ENCODE results near the gene ART4. TPM values are rescaled to one million over a fixed set of nuclear protein-coding genes. Genes with fewer than 3 reads are reported as not detected.

The ART4 gene
- total RNA-seq, 1 donor from 2014 or later: not detected

GRCh38 chr12:14850929-14851663 is 7.8 kb upstream of the ART4 start:
- no peaks in the 10 kb centered on the region for H3K36me3 ChIP-seq (ENCODE audit: control insufficient read depth, insufficient read depth, low read length)
- no peaks in the 10 kb centered on the region for H3K27me3 ChIP-seq (ENCODE audit: control insufficient read depth, insufficient read depth, low read length)
- no peak for DNase-seq (ENCODE audit: low read depth)
- no peak overlapping the region for H3K4me3 ChIP-seq (ENCODE audit: low read depth, low read length)
- no peak for TF ChIP-seq CTCF (IDR thresholded peaks at IDR 0.05; ENCODE audit: insufficient read depth, low read length, poor library complexity, severe bottlenecking)

- H3K36me3 ChIP-seq (ENCODE audit: control insufficient read depth, insufficient read depth, low read length): no peaks in the 10 kb centered on the region
- H3K27me3 ChIP-seq (ENCODE audit: control insufficient read depth, insufficient read depth, low read length): no peaks in the 10 kb centered on the region
- TF ChIP-seq CTCF (IDR thresholded peaks at IDR 0.05; ENCODE audit: insufficient read depth, low read length, poor library complexity, severe bottlenecking): no peak
- DNase-seq (ENCODE audit: low read depth): peak; percentile 19
- no peak overlapping the region for H3K4me3 ChIP-seq (ENCODE audit: low read depth, low read length)
These were observed 6.3 kb upstream of the ART4 start for GRCh38 chr12:14849661-14850060.

- DNase-seq (ENCODE audit: low read depth): no peak
- Histone ChIP-seq H3K4me3 (ENCODE audit: low read depth, low read length) (no peak overlapping the region), H3K36me3 (ENCODE audit: control insufficient read depth, insufficient read depth, low read length) (no peaks in the 10 kb centered on the region), H3K27me3 (ENCODE audit: control insufficient read depth, insufficient read depth, low read length) (no peaks in the 10 kb centered on the region)
- no peak for TF ChIP-seq CTCF (IDR thresholded peaks at IDR 0.05; ENCODE audit: insufficient read depth, low read length, poor library complexity, severe bottlenecking)
These were observed 3.7 kb upstream of the ART4 start for GRCh38 chr12:14846876-14847580.

- no peak for TF ChIP-seq CTCF (IDR thresholded peaks at IDR 0.05; ENCODE audit: insufficient read depth, low read length, poor library complexity, severe bottlenecking)
- DNase-seq (ENCODE audit: low read depth): no peak
- H3K27me3 ChIP-seq (ENCODE audit: control insufficient read depth, insufficient read depth, low read length): no peaks in the 10 kb centered on the region
- no peak overlapping the region for H3K4me3 ChIP-seq (ENCODE audit: low read depth, low read length)
- no peaks in the 10 kb centered on the region for H3K36me3 ChIP-seq (ENCODE audit: control insufficient read depth, insufficient read depth, low read length)
These were observed 2.8 kb upstream of the ART4 start for GRCh38 chr12:14846042-14846587.

- Histone ChIP-seq H3K27me3 (ENCODE audit: control insufficient read depth, insufficient read depth, low read length) (no peaks in the 10 kb centered on the region), H3K4me3 (ENCODE audit: low read depth, low read length) (no peak overlapping the region), H3K36me3 (ENCODE audit: control insufficient read depth, insufficient read depth, low read length) (no peaks in the 10 kb centered on the region)
- no peak for DNase-seq (ENCODE audit: low read depth)
- peak; percentile 71 for TF ChIP-seq CTCF (IDR thresholded peaks at IDR 0.05; ENCODE audit: insufficient read depth, low read length, poor library complexity, severe bottlenecking)
These were observed 2.0 kb upstream of the ART4 start for GRCh38 chr12:14845350-14845750.
